22Rv1 (cell line): ENCODE data around the gene FAHD1.

Experiments used
- H3K27ac ChIP-seq: fragments of 450-650 bp; 2 replicates; pipeline ENCODE4 v1.5.1; 2017
- CTCF ChIP-seq: fragments of 450-650 bp; IDR thresholded peaks from 2 replicates; pipeline ENCODE4 v1.5.1; 2017; ENCODE audit warnings: mild to moderate bottlenecking
- ZFX ChIP-seq: fragments of 450-650 bp; IDR thresholded peaks from 2 replicates; pipeline ENCODE4 v1.6.1; 2017; ENCODE audit warnings: antibody characterized with exemption, borderline replicate concordance

The FAHD1 gene

DNA sequence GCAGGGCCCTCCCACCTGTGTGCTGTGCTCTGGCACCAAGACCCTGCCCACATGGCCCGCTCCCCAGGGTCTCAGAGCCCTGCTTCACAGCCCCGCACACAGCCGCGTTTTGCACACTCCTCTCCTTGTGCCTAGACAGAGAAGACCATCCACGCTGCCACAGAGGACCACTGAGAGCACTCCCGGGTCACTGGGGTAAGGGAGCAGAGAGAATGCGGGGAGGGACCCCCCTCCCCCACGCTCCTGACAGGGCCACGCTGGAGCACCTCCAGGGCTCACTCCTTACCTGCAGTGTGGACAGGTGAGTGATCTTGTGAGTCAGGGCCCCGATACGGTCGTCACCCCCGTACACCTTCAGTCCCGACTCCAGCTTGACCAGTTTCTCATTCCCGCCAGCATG lies 7.4 kb upstream of the FAHD1 start:
- H3K27ac ChIP-seq: no peak overlapping the region
- TF ChIP-seq CTCF: no peak
- no peak for TF ChIP-seq ZFX

DNA sequence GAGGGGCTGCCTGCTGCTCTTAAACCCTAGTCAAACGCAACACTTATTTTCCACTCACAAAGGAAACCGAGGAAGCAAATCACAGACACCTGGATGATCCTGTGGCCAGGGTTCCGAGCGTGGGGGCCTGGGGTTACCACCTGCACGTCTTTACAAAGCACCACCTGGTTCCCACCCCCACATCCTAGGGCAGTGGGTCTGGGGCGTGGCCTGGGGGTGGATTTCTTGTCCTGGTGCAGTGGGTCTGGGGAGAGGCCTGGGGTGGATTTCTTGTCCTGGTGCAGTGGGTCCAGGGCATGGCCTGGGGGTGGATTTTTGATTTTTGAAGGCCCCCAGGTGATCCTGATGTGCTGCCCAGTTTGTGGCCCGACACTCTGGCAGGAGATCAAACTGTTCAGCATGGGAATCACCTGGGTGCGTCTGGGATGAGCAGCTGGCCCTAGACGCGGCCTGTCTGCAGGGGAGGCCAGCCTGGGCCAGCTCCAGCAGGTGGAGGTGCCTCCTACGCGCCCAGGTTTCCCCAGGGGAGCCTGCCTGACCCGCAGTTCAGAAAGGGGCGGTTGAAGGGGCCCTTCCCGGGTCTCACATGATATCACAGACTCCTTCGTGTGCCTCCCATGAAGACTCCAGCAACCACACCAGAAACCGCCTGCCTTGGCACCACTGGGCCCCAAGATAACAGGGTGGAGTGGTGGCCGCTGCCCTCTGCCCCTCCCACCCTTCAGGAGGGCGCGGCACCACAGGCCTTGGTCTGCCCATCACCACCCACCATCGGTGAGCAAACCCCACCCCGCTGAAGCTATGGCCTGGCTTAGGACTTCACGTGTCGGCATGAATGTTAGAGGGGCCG lies 6.7 kb upstream of the FAHD1 start:
- TF ChIP-seq CTCF: no peak
- no peak for TF ChIP-seq ZFX
- no peak overlapping the region for H3K27ac ChIP-seq

- no peak for TF ChIP-seq CTCF
- TF ChIP-seq ZFX: no peak
- no peak overlapping the region for H3K27ac ChIP-seq
Measured at GRCh38 chr16:1820946-1821290, 6.1 kb upstream of the FAHD1 start.

DNA sequence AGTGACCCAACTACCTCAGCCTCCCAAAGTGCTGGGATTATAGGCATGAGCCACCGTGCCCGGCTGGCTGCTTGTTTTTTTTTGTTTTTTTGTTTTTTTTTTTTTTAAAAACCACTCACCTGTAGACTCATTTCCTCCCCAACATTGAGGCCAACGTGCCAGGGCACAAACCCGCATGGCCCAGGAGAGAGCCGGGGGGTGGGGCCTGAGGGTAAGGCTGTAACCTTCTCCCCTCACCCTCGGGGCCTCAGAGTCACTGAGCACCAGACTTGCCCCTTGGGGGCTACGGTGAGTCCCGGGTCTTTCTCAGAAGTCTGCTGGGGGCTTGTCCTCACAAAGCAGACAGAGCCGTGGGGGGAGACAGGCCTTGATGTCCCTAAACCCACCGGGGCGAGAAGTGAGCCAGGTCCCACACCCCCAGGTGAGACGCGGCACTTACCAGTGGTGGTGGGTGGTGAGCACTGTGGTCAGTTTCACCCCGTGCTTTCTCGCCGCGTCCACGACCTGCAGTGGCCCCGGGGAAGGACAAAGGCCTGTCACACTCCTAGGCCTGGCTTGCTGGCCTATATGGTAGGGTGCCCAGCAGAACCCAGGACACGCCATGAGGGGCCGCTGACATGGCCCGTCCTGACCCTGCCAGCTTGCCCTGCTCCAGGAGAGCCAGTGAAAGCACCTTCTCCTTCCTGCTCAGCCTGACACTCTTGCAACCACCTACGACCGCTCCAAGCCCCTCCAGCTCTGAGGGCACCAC lies 5.0 kb upstream of the FAHD1 start:
- TF ChIP-seq ZFX (no peak), CTCF (no peak)
- H3K27ac ChIP-seq: no peak overlapping the region

DNA sequence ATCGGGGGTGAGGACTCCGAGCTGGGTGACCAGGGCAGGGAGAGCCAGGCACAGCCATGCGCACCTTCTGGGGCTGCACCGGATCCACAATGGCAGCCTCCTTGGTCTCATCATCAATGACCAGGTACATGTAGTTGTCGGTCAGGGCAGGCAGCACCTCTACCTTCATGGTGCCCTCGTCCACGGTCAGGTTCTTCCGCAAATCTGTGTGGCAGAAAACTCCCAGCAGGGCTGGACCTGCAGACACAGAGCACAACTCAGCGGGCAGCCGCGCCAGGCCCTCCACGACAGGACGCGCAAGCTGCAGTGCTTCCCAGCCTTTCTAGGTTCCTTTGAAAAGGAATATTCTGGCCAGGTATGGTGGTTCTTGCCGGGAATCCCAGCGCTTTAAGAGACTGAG lies 4.2 kb upstream of the FAHD1 start:
- no peak overlapping the region for H3K27ac ChIP-seq
- no peak for TF ChIP-seq ZFX
- TF ChIP-seq CTCF: no peak

DNA sequence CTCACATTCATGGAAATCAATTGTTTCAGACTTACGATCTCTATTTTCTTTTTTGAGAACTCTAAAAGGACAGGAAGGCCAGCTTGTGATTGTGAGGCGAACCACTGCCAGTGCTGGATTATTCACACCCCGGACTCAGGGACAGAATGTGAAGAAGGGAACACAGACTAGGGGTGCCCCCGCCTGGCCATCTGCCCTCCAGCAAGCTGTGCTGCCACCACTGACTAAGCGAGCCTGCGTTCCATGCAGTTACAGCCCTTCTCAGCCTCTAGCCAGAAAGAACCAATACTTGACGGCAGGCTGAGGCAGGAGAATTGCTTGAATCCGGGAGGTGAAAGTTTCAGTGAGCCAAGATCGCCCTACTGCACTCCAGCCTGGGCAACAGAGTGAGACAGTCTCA lies 3.2 kb upstream of the FAHD1 start:
- TF ChIP-seq CTCF: no peak
- TF ChIP-seq ZFX: no peak
- H3K27ac ChIP-seq: no peak overlapping the region

DNA sequence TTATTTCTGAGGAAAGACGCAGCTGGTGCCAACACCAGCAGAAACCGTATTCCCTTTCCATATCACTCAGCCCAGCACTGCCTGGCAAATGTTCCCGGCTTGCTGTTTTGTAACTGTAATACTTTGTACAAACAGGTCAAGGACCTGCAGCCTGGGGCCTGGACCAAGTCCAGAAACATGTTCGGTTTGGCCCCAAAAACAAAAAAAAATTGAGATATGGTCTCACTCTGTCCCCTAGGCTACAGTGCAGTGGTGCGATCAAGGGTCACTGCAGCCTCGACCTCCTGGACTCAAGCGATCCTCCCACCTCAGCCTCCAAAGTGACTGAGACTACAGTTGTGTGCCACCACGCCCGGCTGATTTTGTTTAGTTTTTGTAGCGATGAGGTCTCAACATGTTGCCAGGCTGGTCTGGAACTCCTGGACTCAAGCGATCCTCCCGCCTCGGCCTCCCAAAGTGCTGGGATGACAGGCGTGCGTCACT lies 1.6 kb upstream of the FAHD1 start:
- H3K27ac ChIP-seq: peak overlapping the region; percentile 82; the same call in 1 of the 2 replicates
- TF ChIP-seq CTCF (no peak), ZFX (no peak)
